GM06990 (cell line): Measurements from ENCODE around the gene RPS27L.

Source experiments
- DNase-seq: peaks from one replicate; pipeline ENCODE4 v3.0.0-alpha.2; 2011; ENCODE audit not compliant: insufficient read length; ENCODE audit errors: extremely low read depth
- H3K27me3 ChIP-seq: replicated peaks from 2 replicates; pipeline ENCODE4 v1.6.0; 2011; ENCODE audit warnings: low read length; ENCODE audit not compliant: control insufficient read depth, insufficient read depth
- H3K36me3 ChIP-seq: 2 replicates; pipeline ENCODE4 v1.5.1; 2011; ENCODE audit warnings: low read length; ENCODE audit not compliant: control insufficient read depth, insufficient read depth
- H3K4me3 ChIP-seq: replicated peaks from 2 replicates; pipeline ENCODE4 v1.5.1; 2011; ENCODE audit warnings: low read depth, mild to moderate bottlenecking, control low read depth, low read length
- CTCF ChIP-seq: IDR thresholded peaks from 2 replicates; pipeline ENCODE4 v1.5.1; 2011; ENCODE audit warnings: low read length, control low read depth, mild to moderate bottlenecking, inconsistent platforms; ENCODE audit not compliant: insufficient read depth, poor library complexity, severe bottlenecking

The RPS27L gene

GRCh38 chr15:63188926-63189871 is 31.9 kb upstream of the RPS27L start, which contains the start of gene RAB8B:
Gene RAB8B (plus strand): TSS chr15:63189606. CDS start chr15:63189625, 19 bp downstream.
- Histone ChIP-seq H3K36me3 (no peaks in the 10 kb centered on the region), H3K4me3 (peak within 1 kb of the TSS; percentile 84), H3K27me3 (no peaks in the 10 kb centered on the region)
- no peak for TF ChIP-seq CTCF
- DNase-seq = peak; percentile 93

DNA sequence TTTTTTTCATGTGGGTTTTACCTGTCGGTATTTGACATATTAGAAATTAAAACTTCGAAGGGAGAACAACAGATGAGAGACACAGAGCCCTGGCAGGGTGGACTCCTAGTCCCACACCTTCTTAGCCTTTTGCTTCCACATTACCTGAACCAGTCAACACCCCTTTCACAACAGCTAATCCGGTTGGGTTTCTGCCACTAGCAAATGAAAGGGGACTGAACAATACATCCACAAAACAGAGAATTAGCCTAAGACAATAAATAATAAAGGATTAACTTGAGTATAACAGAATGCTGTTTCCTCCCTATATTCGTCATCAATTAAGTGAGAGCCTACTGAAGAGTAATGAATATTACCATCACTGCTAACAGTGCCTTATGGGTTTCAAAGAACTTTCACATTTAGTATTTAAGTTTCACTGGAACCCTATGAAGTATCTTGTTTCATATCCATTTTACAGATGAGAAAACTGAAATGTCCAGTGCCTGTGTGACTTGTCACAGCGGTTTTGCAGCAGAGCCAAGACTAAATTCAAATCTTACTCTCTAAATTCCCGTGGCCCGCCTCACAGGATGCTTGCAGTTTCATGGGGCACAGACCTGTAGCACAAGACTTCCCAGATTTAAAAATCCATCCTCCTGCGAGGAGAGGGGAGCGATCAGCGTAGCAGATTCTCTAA is 31.1 kb upstream of the RPS27L start:
- peak; percentile 59 for DNase-seq
- H3K27me3 ChIP-seq = no peaks in the 10 kb centered on the region
- H3K36me3 ChIP-seq = no peaks in the 10 kb centered on the region
- TF ChIP-seq CTCF = no peak
- peak overlapping the region; percentile 84 for H3K4me3 ChIP-seq

GRCh38 chr15:63187589-63188226 is 30.4 kb upstream of the RPS27L start:
- no peaks in the 10 kb centered on the region for H3K27me3 ChIP-seq
- DNase-seq = no peak
- TF ChIP-seq CTCF = no peak
- no peak overlapping the region for H3K4me3 ChIP-seq
- H3K36me3 ChIP-seq = no peaks in the 10 kb centered on the region

- no peak for TF ChIP-seq CTCF
Measured at GRCh38 chr15:63186065-63186464, 28.8 kb upstream of the RPS27L start.

GRCh38 chr15:63185206-63185605 is 27.9 kb upstream of the RPS27L start:
- Histone ChIP-seq H3K4me3 (no peak overlapping the region), H3K27me3 (no peaks in the 10 kb centered on the region), H3K36me3 (no peaks in the 10 kb centered on the region)
- DNase-seq = no peak
- no peak for TF ChIP-seq CTCF

More at GRCh38 chr15:63186065-63186464, 28.8 kb upstream of the RPS27L start:
- no peaks in the 10 kb centered on the region for H3K36me3 ChIP-seq
- no peak overlapping the region for H3K4me3 ChIP-seq
- DNase-seq = no peak
- H3K27me3 ChIP-seq = no peaks in the 10 kb centered on the region
